D721Med (cell line): ENCODE data around the gene GLT8D2.

Experiments used
- DNase-seq: peaks from one replicate; pipeline ENCODE4 v3.0.0; 2011; ENCODE audit warnings: low spot score; ENCODE audit not compliant: insufficient read length
- FAIRE-seq: peaks from 2 replicates; lab custom pipeline; 2011; peaks lifted over from hg19 to GRCh38; lab: Jason Lieb, UNC
- TF ChIP-seq, protein P1 (sequence below): IDR thresholded peaks from 2 replicates; pipeline ENCODE4 v1.5.1; 2012; ENCODE audit warnings: mild to moderate bottlenecking, control low read depth; ENCODE audit not compliant: insufficient read depth; ENCODE audit errors: missing control alignments

GLT8D2 gene

DNA sequence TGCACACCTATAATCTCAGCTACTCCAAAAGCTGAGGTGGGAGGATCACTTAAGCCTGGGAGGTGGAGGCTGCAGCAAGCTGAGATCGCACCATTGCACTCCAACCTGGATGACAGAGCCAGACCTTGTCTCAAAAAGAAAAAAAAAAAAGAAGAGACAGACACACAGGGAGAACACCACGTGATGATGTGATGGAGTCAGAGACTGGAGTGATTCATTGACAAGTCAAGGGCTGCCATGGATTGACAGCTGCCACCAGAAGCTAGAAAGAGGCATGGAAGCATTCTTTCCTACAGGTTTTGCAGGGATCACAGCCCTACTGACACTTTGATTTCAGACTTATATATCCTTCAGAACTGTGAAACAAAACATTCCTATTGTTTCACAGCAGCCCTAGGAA is 10.8 kb upstream of the GLT8D2 start:
- DNase-seq (no peak), FAIRE-seq (no peak)
- TF ChIP-seq, protein P1, sequence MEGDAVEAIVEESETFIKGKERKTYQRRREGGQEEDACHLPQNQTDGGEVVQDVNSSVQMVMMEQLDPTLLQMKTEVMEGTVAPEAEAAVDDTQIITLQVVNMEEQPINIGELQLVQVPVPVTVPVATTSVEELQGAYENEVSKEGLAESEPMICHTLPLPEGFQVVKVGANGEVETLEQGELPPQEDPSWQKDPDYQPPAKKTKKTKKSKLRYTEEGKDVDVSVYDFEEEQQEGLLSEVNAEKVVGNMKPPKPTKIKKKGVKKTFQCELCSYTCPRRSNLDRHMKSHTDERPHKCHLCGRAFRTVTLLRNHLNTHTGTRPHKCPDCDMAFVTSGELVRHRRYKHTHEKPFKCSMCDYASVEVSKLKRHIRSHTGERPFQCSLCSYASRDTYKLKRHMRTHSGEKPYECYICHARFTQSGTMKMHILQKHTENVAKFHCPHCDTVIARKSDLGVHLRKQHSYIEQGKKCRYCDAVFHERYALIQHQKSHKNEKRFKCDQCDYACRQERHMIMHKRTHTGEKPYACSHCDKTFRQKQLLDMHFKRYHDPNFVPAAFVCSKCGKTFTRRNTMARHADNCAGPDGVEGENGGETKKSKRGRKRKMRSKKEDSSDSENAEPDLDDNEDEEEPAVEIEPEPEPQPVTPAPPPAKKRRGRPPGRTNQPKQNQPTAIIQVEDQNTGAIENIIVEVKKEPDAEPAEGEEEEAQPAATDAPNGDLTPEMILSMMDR: no peak

DNA sequence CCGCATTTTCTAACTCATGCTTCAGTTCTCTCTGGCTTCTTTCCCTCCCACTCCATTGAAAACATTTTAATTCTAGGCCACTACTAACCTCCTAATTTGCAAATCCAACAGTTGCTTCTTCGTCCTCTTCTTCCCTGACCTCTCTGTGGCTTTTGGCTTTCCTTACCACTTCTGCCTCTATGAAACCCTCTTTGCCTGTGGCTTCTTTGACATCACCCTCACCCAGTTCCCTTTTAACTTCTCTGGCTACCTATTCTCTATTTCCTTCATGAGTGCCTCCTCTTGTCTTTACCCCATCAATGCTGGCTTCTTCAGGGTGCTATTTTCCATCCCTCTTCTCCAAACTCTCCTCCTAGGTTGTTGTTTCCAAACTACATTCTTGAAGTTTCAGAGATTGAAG is 10.0 kb upstream of the GLT8D2 start:
- FAIRE-seq (no peak), DNase-seq (no peak)
- TF ChIP-seq, protein P1: no peak

DNA sequence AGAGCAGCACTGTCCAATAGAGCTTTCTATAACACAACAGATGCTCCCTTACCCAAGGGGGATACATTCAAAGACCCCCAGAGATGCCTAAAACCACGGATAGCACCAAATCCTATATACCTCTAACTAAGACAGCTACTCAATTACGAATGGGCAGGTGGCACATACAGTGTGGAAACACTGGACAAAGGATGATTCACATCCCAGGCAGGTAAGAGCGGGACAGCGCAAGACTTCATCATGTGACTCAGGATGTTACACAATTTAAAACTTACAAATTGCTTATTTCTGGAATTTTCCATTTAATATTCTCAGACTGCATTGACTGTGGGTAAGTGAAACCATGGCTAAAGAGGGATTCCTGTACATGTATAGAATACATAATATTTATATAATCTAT is 8.8 kb upstream of the GLT8D2 start:
- DNase-seq: no peak
- TF ChIP-seq, protein P1: no peak
- peak; percentile 11 for FAIRE-seq

DNA sequence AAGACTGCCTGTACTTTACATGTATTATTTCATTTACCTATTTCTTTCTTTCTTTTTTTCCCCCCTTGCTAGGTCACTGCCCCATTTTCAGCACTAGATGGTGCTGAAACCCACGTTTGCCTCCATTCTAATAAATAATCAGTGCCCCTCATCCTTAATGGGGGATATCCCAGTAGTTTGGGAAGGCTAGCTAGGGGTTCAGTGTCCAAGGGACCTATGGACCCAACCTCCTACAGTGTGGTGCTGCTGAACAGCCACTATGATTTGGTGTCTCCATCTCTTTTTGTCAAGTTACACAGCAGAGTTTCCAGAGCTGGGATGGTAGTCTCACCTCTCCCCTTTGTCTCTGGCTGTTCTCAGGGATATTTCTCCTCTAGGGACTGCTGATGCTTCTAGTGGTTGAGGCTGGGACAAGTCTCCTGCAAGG is 7.8 kb upstream of the GLT8D2 start:
- FAIRE-seq (no peak), DNase-seq (no peak)
- TF ChIP-seq, protein P1: peak; percentile 84

DNA sequence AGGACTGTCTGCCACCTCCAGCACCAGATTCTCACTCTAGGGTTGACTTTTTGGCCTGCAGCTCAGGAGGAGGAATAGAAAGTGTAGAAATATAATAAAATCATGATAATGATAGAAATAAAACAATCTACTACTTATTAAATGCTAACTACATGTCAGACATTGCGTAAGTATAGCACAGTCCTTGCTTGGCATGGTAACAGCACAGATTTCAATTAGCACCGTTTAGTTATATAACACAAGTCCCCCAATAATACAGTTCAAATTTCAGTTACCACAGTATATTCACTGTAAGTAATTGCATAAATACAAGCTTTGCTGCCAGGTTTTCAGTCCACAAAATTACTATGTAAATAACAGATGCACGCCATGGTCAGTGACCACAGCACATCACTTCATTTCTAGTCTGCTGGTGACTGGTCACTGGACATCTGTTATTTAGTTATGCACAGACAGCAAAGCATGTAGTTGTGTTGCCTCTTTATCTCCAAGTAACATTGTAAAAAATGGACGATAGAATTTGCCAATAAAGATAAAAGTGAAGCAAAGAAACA is 6.5 kb upstream of the GLT8D2 start:
- TF ChIP-seq, protein P1: no peak
- DNase-seq: no peak
- FAIRE-seq: no peak

DNA sequence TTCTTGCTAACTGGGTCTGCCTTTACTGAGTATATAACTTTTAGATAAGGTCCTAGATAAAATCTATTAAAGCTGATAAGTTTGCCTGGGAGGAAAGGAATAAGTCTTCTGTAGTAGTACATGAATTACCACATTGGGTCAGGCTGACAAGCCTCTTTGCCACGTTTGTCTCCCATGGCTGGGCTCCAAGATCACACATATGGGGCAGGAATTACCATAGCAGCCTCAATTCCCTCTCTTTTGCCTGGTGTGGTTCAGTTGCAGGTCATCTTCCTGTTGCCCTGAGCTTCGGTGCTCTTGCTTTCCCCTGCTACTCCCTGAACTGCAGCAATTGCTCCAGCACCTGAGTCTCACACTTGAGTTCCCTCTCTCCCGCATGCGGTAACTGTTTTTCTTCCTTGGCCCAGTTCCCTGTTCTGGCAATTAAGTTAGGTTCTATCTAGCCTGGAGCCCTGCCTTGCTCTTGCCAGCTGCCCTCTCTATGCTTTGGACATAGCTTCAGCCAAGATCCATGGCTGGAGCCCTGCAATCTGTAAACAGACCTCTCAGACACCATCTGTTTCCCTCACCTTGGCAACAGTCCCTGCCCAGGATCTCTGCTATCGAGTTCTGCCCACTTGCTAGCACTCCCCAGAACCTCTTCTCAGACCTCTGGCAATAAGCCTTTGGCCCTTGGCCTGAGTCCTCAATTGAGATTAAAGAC is 5.8 kb upstream of the GLT8D2 start:
- peak; percentile 41 for FAIRE-seq
- TF ChIP-seq, protein P1: no peak

DNA sequence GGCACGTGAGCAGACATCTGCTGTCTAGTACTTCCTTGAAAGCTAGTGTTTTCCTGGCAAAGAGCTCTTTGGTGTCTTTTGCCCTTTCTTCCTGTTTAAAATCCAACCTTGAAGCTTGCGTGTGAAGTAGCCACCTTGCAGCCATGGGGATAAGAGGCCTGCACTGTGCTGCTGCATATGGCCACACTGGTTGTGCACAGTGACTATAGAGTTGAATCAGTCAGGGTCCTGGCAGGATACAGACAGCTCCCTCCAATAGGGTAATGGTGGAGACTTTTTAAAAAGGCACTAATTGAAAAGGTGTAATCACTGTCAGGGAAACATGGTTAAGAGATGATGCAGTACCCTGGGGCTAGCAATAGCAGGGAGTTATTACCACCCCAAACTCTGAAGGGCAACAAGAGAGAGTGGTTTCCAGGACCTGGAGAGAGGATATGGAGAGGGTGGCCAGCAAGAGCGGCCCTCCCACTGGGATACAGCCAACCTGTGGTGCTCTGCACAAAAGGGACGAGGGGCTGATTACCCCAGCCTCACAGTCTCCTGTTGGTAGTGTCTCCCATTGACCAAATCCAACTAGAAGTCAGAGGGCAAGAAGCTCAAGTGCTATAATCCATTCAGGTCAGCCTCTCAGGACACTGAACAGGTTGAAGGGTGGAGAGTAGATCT is 4.8 kb upstream of the GLT8D2 start:
- FAIRE-seq: no peak
- TF ChIP-seq, protein P1: no peak
- DNase-seq: no peak

More for the DNA sequence above, 5.8 kb upstream of the GLT8D2 start:
- DNase-seq: no peak
